ENCODE data around the gene KPNA1.

KPNA1 gene

DNA sequence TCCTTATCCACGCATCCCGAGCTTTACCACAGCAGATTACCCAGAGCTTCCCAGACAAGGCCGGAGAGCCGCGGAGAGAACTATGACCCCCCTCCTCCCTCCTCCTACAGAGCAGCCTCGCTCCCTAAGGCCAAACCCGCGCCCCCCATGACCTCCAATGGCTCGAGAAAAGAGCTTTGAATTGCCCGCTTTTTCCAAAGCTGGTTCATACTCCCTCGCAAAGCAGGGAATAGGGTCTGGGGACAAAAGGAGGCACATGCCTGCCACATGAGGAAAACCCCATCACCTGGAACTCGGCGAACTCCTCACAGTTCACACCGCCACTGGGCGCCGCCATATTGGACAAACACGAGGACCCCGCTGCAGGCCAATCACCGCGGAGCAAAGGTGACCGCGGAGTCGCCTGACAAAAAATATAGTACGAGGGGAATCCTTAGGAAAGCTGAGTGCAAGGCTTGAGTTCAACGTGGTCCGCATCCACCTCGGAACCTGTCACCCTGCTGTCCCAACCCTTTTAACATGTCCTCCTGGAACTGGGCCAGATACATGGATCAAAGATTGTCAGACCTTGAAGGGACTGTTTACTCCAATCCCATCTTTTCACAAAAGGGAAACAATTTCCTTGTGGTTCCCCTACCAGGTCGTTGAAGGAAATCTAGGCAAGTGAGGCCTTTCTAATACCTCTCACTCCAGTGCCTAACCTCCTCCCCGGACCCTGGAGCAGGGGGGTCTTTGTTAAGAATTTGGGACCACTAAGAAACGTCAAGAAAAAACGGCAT is 131.7 kb downstream of the KPNA1 start, which contains the start of gene MIX23:
MIX23 (minus strand) TSS at position 344 of the 779 bp plus-strand sequence; CDS start at position 337, 7 bp downstream.
- peak; percentile 87 for DNase-seq (ENCODE audit: low spot score)

DNA sequence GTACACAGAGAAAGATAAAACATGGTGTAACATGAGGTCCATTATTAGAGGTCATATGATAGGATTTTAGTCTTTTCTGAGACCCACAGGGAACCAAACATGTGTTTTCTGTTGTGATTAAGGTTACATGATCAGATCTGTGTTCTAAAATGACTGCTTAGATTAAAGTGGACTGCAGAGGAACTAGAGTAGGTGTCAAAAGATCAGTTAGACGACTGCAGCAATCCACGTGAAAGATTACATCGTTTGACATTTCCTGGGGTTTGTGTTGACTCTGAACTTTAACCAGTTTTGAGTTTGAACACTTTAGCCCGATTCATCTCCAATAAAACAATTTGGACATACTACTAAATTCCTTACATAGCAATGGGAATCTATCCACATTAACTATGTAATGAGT is 136.8 kb downstream of the KPNA1 start:
- no peak for DNase-seq (ENCODE audit: low spot score)

DNA sequence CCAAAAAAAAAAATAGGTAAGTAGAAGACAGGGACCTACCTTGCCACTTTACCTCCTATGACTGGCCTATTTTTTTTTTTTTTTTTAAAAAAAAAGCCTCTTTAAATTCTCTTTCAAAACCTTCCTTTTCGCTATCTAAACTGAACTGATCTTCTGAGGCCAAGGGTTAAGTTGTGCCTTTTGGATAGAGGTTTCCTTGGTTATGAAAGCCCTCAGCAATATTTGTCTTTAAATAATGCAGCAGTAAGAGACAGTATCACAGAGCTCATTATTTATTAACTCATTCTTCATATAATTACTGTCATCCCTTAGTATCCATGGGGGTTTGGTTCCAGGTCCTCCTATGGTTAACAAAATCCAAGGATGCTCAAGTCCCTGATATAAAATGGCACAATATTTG is 140.7 kb downstream of the KPNA1 start:
- DNase-seq (ENCODE audit: low spot score), result no peak
